Duodenal mucosa (tissue), 2 donors: ENCODE measurements around the gene CCR4.
"Not testable (repeated sequence)": the region's sequence is repeated elsewhere in the genome, so short reads cannot be mapped to it uniquely, and the experiment has no call there.

ENCODE experiments used
- H3K27ac ChIP-seq: one replicate; pipeline ENCODE4 v1.7.0; 2013; ENCODE audit warnings: low read depth, low read length
- H3K27me3 ChIP-seq, 2 donors: one replicate each; pipeline ENCODE4 v1.7.0; 2013; ENCODE audit warnings: low read length in 2 of 2, control low read depth in 1 of 2; ENCODE audit not compliant: insufficient read depth in 2 of 2, control insufficient read depth in 1 of 2
- H3K36me3 ChIP-seq, 2 donors: one replicate each; pipeline ENCODE4 v1.7.0; 2013; ENCODE audit warnings: low read length in 2 of 2, control low read depth in 1 of 2; ENCODE audit not compliant: insufficient read depth in 2 of 2, control insufficient read depth in 1 of 2
- H3K4me1 ChIP-seq, 2 donors: one replicate each; pipeline ENCODE4 v1.7.0; 2013; ENCODE audit warnings: low read length in 2 of 2, control low read depth in 1 of 2; ENCODE audit not compliant: insufficient read depth in 2 of 2, control insufficient read depth in 1 of 2
- H3K4me3 ChIP-seq, 2 donors: one replicate each; pipeline ENCODE4 v1.7.0; 2013; ENCODE audit warnings: low read length in 2 of 2, low read depth in 1 of 2
- H3K9ac ChIP-seq, 2 donors: one replicate each; pipeline ENCODE4 v1.7.0; 2013; ENCODE audit warnings: low read length in 2 of 2, low read depth in 1 of 2
- H3K9me3 ChIP-seq, 2 donors: one replicate each; pipeline ENCODE4 v1.7.0; 2013; ENCODE audit warnings: low read length in 2 of 2, control low read depth in 1 of 2; ENCODE audit not compliant: control insufficient read depth in 1 of 2

CCR4 gene

DNA sequence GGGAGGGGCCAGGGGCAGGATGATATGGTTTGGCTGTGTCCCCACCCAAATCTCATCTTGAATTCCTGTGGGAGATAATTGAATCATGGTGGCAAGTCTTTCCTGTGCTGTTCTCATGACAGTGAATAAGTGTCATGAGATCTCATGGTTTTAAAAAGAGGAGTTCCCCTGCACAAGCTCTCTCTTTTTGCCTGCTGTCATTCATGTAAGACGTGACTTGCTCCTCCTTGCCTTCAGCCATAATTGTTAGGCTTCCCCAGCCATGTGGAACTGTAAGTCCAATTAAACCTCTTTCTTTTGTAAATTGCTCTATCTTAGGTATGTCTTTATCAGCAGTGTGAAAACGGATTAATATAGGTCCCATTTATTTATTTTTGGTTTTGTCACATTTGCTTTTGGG, 20.2 kb upstream of the CCR4 start:
- not testable (repeated sequence) for H3K4me1 ChIP-seq, H3K9ac ChIP-seq

DNA sequence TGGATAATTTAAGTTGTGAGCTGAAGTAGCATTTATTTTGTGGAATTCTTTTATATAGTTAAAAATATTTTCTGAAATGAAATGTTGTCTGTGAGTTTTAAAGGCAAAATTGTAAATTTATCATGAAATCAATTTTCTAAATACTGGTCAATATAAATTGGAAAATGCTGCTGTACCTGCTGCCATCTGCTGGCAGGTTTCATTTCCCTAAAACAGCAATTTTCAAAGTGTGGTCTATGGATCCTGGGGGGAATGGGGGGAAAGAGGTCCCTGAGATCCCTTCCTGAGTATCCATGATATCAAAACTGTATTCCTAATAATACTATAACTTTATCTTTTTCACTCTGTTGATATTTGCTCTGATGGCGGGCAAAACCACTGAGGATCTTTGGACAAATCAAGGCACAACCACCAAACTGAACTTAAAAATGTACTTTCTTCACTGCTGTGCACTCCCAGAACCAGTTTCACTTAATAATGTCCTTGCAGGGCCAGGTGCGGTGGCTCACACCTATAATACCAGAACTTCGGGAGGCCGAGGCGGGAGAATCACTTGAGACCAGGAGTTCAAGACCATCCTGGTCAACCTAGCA, 17.2 kb upstream of the CCR4 start:
- H3K9ac ChIP-seq = no peak overlapping the region
- H3K27ac ChIP-seq = no peak overlapping the region
- no peaks in the 10 kb centered on the region for H3K9me3 ChIP-seq
- H3K36me3 ChIP-seq = no peaks in the 10 kb centered on the region
- H3K27me3 ChIP-seq = no peaks in the 10 kb centered on the region
- H3K4me1 ChIP-seq = no peaks in the 10 kb centered on the region
- H3K4me3 ChIP-seq = no peak overlapping the region

More for the DNA sequence above, 20.2 kb upstream of the CCR4 start:
- not testable (repeated sequence) for H3K27ac ChIP-seq, H3K36me3 ChIP-seq, H3K9me3 ChIP-seq, H3K27me3 ChIP-seq, H3K4me3 ChIP-seq

GRCh38 chr3:32937331-32937730, 14.1 kb upstream of the CCR4 start:
- Histone ChIP-seq H3K9ac (no peak overlapping the region), H3K9me3 (no peaks in the 10 kb centered on the region), H3K36me3 (no peaks in the 10 kb centered on the region), H3K4me3 (no peak overlapping the region), H3K27ac (no peak overlapping the region), H3K4me1 (no peaks in the 10 kb centered on the region), H3K27me3 (no peaks in the 10 kb centered on the region)

DNA sequence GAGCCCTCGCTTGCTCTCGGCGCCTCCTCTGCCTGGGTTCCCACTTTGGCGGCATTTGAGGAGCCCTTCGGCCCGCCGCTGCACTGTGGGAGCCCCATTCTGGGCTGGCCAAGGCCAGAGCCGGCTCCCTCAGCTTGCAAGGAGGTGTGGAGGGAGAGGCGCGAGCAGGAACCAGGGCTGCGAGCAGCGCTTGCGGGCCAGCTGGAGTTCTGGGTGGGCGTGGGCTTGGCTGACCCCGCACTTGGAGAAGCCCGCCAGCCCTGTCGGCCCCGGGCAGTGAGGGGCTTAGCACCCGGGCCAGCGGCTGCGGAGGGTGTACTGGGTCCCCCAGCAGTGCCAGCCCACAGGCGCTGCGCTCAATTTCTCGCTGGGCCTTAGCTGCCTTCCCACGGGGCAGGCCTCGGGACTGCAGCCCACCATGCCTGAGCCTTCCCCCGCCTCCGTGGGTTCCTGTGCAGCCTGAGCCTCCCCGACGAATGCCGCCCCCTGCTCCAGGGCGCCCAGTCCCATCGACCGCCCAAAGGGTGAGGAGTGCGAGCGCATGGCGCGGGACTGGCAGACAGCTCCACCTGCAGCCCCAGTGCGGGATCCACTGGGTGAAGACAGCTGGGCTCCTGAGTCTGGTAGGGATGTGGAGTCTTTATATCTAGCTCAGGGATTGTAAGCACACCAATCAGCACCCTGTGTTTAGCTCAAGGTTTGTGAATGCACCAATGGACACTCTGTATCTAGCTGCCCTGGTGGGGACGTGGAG, 11.7 kb upstream of the CCR4 start:
- H3K27me3 ChIP-seq, H3K4me1 ChIP-seq, H3K4me3 ChIP-seq, H3K27ac ChIP-seq, H3K9me3 ChIP-seq, H3K9ac ChIP-seq, H3K36me3 ChIP-seq: not testable (repeated sequence)

- no peak overlapping the region for H3K4me3 ChIP-seq
- H3K4me1 ChIP-seq = no peaks in the 10 kb centered on the region
- no peaks in the 10 kb centered on the region for H3K27me3 ChIP-seq
- no peak overlapping the region for H3K27ac ChIP-seq
- no peaks in the 10 kb centered on the region for H3K9me3 ChIP-seq
- H3K36me3 ChIP-seq = no peaks in the 10 kb centered on the region
- H3K9ac ChIP-seq = no peak overlapping the region
Observed at GRCh38 chr3:32940726-32941125, 10.7 kb upstream of the CCR4 start.

- Histone ChIP-seq H3K4me3 (no peak overlapping the region), H3K36me3 (no peaks in the 10 kb centered on the region), H3K9ac (no peak overlapping the region)
Observed at GRCh38 chr3:32945136-32945535, 6.3 kb upstream of the CCR4 start.

DNA sequence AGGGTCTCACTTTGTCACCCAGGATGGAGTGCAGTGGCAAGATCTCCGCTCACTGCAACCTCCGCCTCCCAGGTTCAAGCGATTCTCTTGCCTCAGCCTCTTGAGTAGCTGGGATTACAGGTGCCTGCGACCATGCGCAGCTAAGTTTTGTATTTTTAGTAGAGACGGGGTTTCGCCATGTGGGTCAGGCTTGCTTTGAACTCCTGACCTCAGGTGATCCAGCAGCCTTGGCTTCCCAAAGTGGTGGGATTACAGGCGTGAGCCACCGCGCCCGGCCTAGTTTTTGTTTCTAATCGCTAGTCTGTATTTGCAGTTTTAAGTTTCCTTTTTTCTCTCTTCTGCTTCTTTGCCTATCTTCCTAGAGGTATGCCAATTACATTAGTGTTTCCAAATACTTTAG, 5.8 kb upstream of the CCR4 start:
- not testable (repeated sequence) for H3K27me3 ChIP-seq, H3K9me3 ChIP-seq, H3K4me1 ChIP-seq, H3K36me3 ChIP-seq, H3K9ac ChIP-seq, H3K4me3 ChIP-seq, H3K27ac ChIP-seq

More at GRCh38 chr3:32945136-32945535, 6.3 kb upstream of the CCR4 start:
- Histone ChIP-seq H3K27ac (no peak overlapping the region), H3K9me3 (no peaks in the 10 kb centered on the region), H3K4me1 (no peaks in the 10 kb centered on the region), H3K27me3 (no peaks in the 10 kb centered on the region)

DNA sequence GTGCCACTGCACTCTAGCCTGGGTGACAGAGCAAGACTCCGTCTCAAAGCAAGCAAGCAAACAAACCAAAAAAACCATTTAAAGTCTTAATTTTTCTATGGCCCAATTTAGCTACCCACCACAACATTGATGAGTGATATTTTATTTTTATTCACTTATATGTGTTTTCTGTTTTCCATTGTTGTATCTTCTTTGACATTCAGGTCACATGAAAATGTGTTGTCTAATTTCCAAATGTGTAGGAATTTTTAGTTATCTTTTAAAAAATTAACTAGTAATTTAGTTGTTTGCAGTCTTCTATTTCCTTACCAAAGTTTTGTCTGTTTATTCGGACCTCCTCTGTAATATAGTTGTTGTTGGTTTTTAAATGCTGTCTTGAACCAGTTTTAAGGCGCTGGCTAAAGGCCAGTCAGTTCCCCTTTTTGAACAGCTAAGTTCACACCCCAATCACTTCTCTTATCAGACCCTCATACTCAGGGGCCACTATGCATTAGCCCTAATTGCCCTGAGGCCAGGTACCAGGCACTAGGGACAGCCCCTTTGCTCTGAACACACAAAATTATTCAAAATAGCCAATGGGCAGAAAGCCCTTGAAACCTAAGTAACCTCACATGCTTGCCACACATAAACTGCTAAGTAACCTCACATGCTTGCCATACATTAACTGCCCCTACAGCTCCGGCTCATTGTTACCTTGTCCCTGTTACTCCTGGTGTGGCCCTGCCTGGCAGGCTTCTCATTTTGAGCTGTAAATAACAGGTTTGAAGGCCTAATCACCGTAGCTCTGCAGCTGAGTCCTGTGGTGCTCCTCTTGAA, 4.3 kb upstream of the CCR4 start:
- no peaks in the 10 kb centered on the region for H3K36me3 ChIP-seq
- no peaks in the 10 kb centered on the region for H3K9me3 ChIP-seq
- H3K27me3 ChIP-seq = no peaks in the 10 kb centered on the region
- no peak overlapping the region for H3K9ac ChIP-seq
- H3K4me3 ChIP-seq = no peak overlapping the region
- no peaks in the 10 kb centered on the region for H3K4me1 ChIP-seq
- no peak overlapping the region for H3K27ac ChIP-seq

GRCh38 chr3:32947789-32948238, 3.6 kb upstream of the CCR4 start:
- Histone ChIP-seq H3K36me3 (no peaks in the 10 kb centered on the region), H3K27ac (no peak overlapping the region), H3K9ac (no peak overlapping the region), H3K4me3 (no peak overlapping the region), H3K27me3 (no peaks in the 10 kb centered on the region), H3K9me3 (no peaks in the 10 kb centered on the region), H3K4me1 (no peaks in the 10 kb centered on the region)
